ENCODE data around the gene ICOSLG. TPM values are rescaled to one million over a fixed set of nuclear protein-coding genes. Genes with fewer than 3 reads are reported as not detected.

Gene ICOSLG
- total RNA-seq (2022; extraction: Qiagen RNA extraction; ENCODE audit: low read depth) = 3.7 to 5.0 TPM (median 4.4 TPM) in 5 replicates

GRCh38 chr21:44240842-44241241, at the start of gene ICOSLG:
TSS of gene ICOSLG (minus strand) at chr21:44240943. CDS start at chr21:44240817, 126 bp downstream.

GRCh38 chr21:44285138-44285992, 44.6 kb upstream of the ICOSLG start, which contains the start of gene AIRE:
TSS of gene AIRE (plus strand) at chr21:44285876. CDS start at chr21:44286007, 131 bp downstream.

GRCh38 chr21:44261675-44262295, 21.0 kb upstream of the ICOSLG start, which contains the start of gene DNMT3L:
TSS of gene DNMT3L (minus strand) at chr21:44261897. CDS start at chr21:44261259, 638 bp downstream.

Other genes starting within 250 kb of the ICOSLG start
- gene TRAPPC10, start 228.6 kb downstream of the ICOSLG start, total RNA-seq (2022; extraction: Qiagen RNA extraction; ENCODE audit: low read depth) = 14.0 to 18.6 TPM (median 18.3 TPM) in 5 replicates
- 1.4 to 4.4 TPM (median 2.2 TPM) in 5 replicates for gene PWP2, start 133.5 kb downstream of the ICOSLG start, total RNA-seq (2022; extraction: Qiagen RNA extraction; ENCODE audit: low read depth)
- 2.7 to 5.6 TPM (median 3.0 TPM) in 5 replicates for gene GATD3, start 107.3 kb downstream of the ICOSLG start, total RNA-seq (2022; extraction: Qiagen RNA extraction; ENCODE audit: low read depth)
- gene DNMT3L, start 21.0 kb upstream of the ICOSLG start, total RNA-seq (2022; extraction: Qiagen RNA extraction; ENCODE audit: low read depth) = not detected in 5 replicates
- gene AIRE, start 44.9 kb upstream of the ICOSLG start, total RNA-seq (2022; extraction: Qiagen RNA extraction; ENCODE audit: low read depth) = not detected in 5 replicates
- gene PFKL, start 59.1 kb upstream of the ICOSLG start, total RNA-seq (2022; extraction: Qiagen RNA extraction; ENCODE audit: low read depth) = 36.6 to 68.8 TPM (median 46.4 TPM) in 5 replicates
- gene CFAP410, start 98.4 kb upstream of the ICOSLG start, total RNA-seq (2022; extraction: Qiagen RNA extraction; ENCODE audit: low read depth) = 6.8 to 9.9 TPM (median 7.6 TPM) in 5 replicates
- gene TRPM2, start 112.7 kb upstream of the ICOSLG start, total RNA-seq (2022; extraction: Qiagen RNA extraction; ENCODE audit: low read depth) = 7.5 to 10.9 TPM (median 8.1 TPM) in 5 replicates
- gene LRRC3, start 214.6 kb upstream of the ICOSLG start, total RNA-seq (2022; extraction: Qiagen RNA extraction; ENCODE audit: low read depth) = 1.2 to 2.1 TPM (median 1.9 TPM) in 5 replicates

All from A549 treated with GW870086 at 1 μM for 4 hours (cell line).